GM12872 (cell line): ENCODE results near the gene ZNF764.

Source experiments
- CTCF ChIP-seq: IDR thresholded peaks from 3 replicates; pipeline ENCODE4 v1.5.1; 2011; ENCODE audit warnings: low read depth, mild to moderate bottlenecking, low read length, moderate library complexity; ENCODE audit not compliant: insufficient read depth

The ZNF764 gene

GRCh38 chr16:30559690-30560089 is 1.5 kb upstream of the ZNF764 start:
- TF ChIP-seq CTCF = no peak

GRCh38 chr16:30558789-30559377 is 709 bp upstream of the ZNF764 start:
- no peak for TF ChIP-seq CTCF

- TF ChIP-seq CTCF = no peak
Measured at GRCh38 chr16:30557707-30557956, 542 bp downstream of the ZNF764 start.

- no peak for TF ChIP-seq CTCF
Measured at GRCh38 chr16:30556125-30556473, 2.1 kb downstream of the ZNF764 start.

- TF ChIP-seq CTCF = no peak
Measured at GRCh38 chr16:30555315-30556124, 2.7 kb downstream of the ZNF764 start.

GRCh38 chr16:30554557-30555314 is 3.4 kb downstream of the ZNF764 start:
- no peak for TF ChIP-seq CTCF

GRCh38 chr16:30553393-30553899 is 4.7 kb downstream of the ZNF764 start:
- TF ChIP-seq CTCF = no peak
